Measurements from ENCODE around the gene GAS6.

- TF ChIP-seq CTCF (conservative IDR thresholded peaks at IDR 0.05 in 1 of 2, IDR thresholded peaks at IDR 0.05 in 1 of 2; ENCODE audit: low read depth in 1 of 2, low read length in 2 of 2) (no peak), EZH2 (IDR thresholded peaks at IDR 0.05; ENCODE audit: low read length, missing control alignments) (no peak)
These were observed 37.4 kb upstream of the GAS6 start for GRCh38 chr13:113901231-113901630.
